IMR-90 (cell line): ENCODE results near the gene CNPY1. TPM values are rescaled to one million over a fixed set of nuclear protein-coding genes. Genes with fewer than 3 reads are reported as not detected.

ENCODE experiments used
- ATAC-seq: fragments of 200-7000 bp; cut with Tn5 transposase; 2 replicates; pipeline ENCODE4 v1.9.1; 2020; ENCODE audit warnings: low read depth, mild to moderate bottlenecking, moderate library complexity
- BruUV-seq: library from RNA; stranded (reverse); fragments of 400-500 nt; replicated peaks from 2 replicates; lab custom pipeline; 2021; lab: Mats Ljungman, UMichigan
- CTCF ChIA-PET: fragments of 300-600 bp; formaldehyde crosslinking; extraction: SDS; loops from one replicate; lab custom pipeline; 2021; ENCODE audit warnings: antibody characterized with exemption; lab: Yijun Ruan, JAX
- POLR2A ChIA-PET: fragments of 300-600 bp; sonication (Branson Sonifier 250); formaldehyde crosslinking; loops from one replicate; lab custom pipeline; 2022; ENCODE audit warnings: antibody characterized with exemption; ENCODE audit not compliant: unreplicated experiment; lab: Charles Lee
- DNase-seq: peaks from one replicate; pipeline ENCODE4 v3.0.0; 2013
- H2AFZ ChIP-seq: replicated peaks from 2 replicates; pipeline ENCODE3; 2013; ENCODE audit warnings: low read length, mild to moderate bottlenecking; ENCODE audit not compliant: poor library complexity
- H2AK5ac ChIP-seq: 2 replicates; pipeline ENCODE4 v1.6.1; 2013; ENCODE audit warnings: low read depth, low read length, inconsistent platforms
- H2AK9ac ChIP-seq: replicated peaks from 2 replicates; pipeline ENCODE3; 2013; ENCODE audit warnings: mild to moderate bottlenecking, low read depth, low read length, moderate library complexity; ENCODE audit not compliant: poor library complexity
- H2BK120ac ChIP-seq: 2 replicates; pipeline ENCODE4 v1.6.1; 2013; ENCODE audit warnings: low read depth, low read length, inconsistent platforms
- H2BK15ac ChIP-seq: 3 replicates; pipeline ENCODE4 v1.6.1; 2013; ENCODE audit warnings: low read depth, low read length, inconsistent platforms
- H2BK20ac ChIP-seq: 2 replicates; pipeline ENCODE4 v1.6.1; 2013; ENCODE audit warnings: low read depth, mild to moderate bottlenecking, inconsistent platforms, low read length, moderate library complexity
- H2BK5ac ChIP-seq: 2 replicates; pipeline ENCODE4 v1.6.1; 2013; ENCODE audit warnings: mild to moderate bottlenecking, low read depth, low read length, inconsistent platforms; ENCODE audit not compliant: poor library complexity, severe bottlenecking
- H3K14ac ChIP-seq: replicated peaks from 2 replicates; pipeline ENCODE4 v1.6.1; 2013; ENCODE audit warnings: low read depth, low read length, inconsistent platforms
- H3K18ac ChIP-seq: 2 replicates; pipeline ENCODE4 v1.6.1; 2013; ENCODE audit warnings: low read depth, low read length, control low read depth
- H3K23ac ChIP-seq: 2 replicates; pipeline ENCODE4 v1.6.1; 2013; ENCODE audit warnings: low read depth, low read length, inconsistent platforms
- H3K27ac ChIP-seq: 2 replicates; pipeline ENCODE4 v1.5.1; 2013; ENCODE audit warnings: mild to moderate bottlenecking, control low read depth, low read length; ENCODE audit not compliant: insufficient read depth
- H3K27me3 ChIP-seq: 2 replicates; pipeline ENCODE4 v1.6.1; 2013; ENCODE audit warnings: low read length; ENCODE audit not compliant: control insufficient read depth, insufficient read depth
- H3K36me3 ChIP-seq: 2 replicates; pipeline ENCODE4 v1.6.1; 2013; ENCODE audit warnings: low read length, mixed read lengths; ENCODE audit not compliant: control insufficient read depth, insufficient read depth
- H3K4ac ChIP-seq: 2 replicates; pipeline ENCODE4 v1.6.1; 2013; ENCODE audit warnings: low read depth, low read length, inconsistent platforms
- H3K4me1 ChIP-seq: 2 replicates; pipeline ENCODE4 v1.6.1; 2013; ENCODE audit warnings: low read length, mixed read lengths; ENCODE audit not compliant: control insufficient read depth, insufficient read depth
- H3K4me2 ChIP-seq: 2 replicates; pipeline ENCODE4 v1.6.1; 2013; ENCODE audit warnings: low read depth, mild to moderate bottlenecking, control low read depth, low read length, moderate library complexity
- H3K4me3 ChIP-seq: 2 replicates; pipeline ENCODE4 v1.5.1; 2013; ENCODE audit warnings: low read depth, mild to moderate bottlenecking, control low read depth, low read length, moderate library complexity; ENCODE audit not compliant: insufficient read depth
- H3K56ac ChIP-seq: 2 replicates; pipeline ENCODE4 v1.6.1; 2013; ENCODE audit warnings: low read length, inconsistent platforms; ENCODE audit not compliant: insufficient read depth; ENCODE audit errors: extremely low read depth
- H3K79me1 ChIP-seq, 2 experiments: 2 replicates each; pipeline ENCODE4 v1.6.1; 2013; ENCODE audit warnings: low read length in 2 of 2, inconsistent platforms in 1 of 2, low read depth in 1 of 2
- H3K9ac ChIP-seq: 2 replicates; pipeline ENCODE4 v1.6.1; 2013; ENCODE audit warnings: low read depth, low read length, control low read depth
- H3K9me1 ChIP-seq: 2 replicates; pipeline ENCODE4 v1.6.1; 2013; ENCODE audit warnings: low read length, inconsistent platforms; ENCODE audit not compliant: insufficient read depth
- H3K9me3 ChIP-seq: 2 replicates; pipeline ENCODE4 v1.6.1; 2013; ENCODE audit warnings: low read length; ENCODE audit not compliant: control insufficient read depth, insufficient read depth
- H4K20me1 ChIP-seq: 2 replicates; pipeline ENCODE4 v1.6.1; 2013; ENCODE audit warnings: low read length, inconsistent platforms; ENCODE audit not compliant: insufficient read depth
- H4K5ac ChIP-seq: 2 replicates; pipeline ENCODE4 v1.6.1; 2013; ENCODE audit warnings: mild to moderate bottlenecking, low read depth, low read length, control low read depth
- H4K8ac ChIP-seq, 2 experiments: 2 replicates each; pipeline ENCODE4 v1.6.1; 2013; ENCODE audit warnings: low read depth in 2 of 2, low read length in 2 of 2, control low read depth in 1 of 2, inconsistent platforms in 1 of 2
- H4K91ac ChIP-seq: 2 replicates; pipeline ENCODE4 v1.6.1; 2013; ENCODE audit warnings: low read depth, low read length, inconsistent platforms; ENCODE audit not compliant: insufficient read depth
- CEBPB ChIP-seq: IDR thresholded peaks from 2 replicates; pipeline ENCODE4 v1.6.1; 2012; ENCODE audit warnings: low read depth, low read length, improper control_type of control experiment
- MAFK ChIP-seq: IDR thresholded peaks from 2 replicates; pipeline ENCODE4 v1.6.1; 2012; ENCODE audit warnings: low read depth, low read length, improper control_type of control experiment
- MAZ ChIP-seq: IDR thresholded peaks from 2 replicates; pipeline ENCODE4 v1.6.1; 2012; ENCODE audit warnings: low read depth, mild to moderate bottlenecking, low read length, improper control_type of control experiment, moderate library complexity, borderline replicate concordance
- MXI1 ChIP-seq: IDR thresholded peaks from 2 replicates; pipeline ENCODE4 v1.6.1; 2012; ENCODE audit warnings: low read depth, mild to moderate bottlenecking, low read length, moderate library complexity, borderline replicate concordance
- POLR2A ChIP-seq: IDR thresholded peaks from 2 replicates; pipeline ENCODE4 v1.6.1; 2012; ENCODE audit warnings: mild to moderate bottlenecking, low read depth, low read length
- RAD21 ChIP-seq: IDR thresholded peaks from 2 replicates; pipeline ENCODE4 v1.6.1; 2012; ENCODE audit warnings: low read length, improper control_type of control experiment
- SMC3 ChIP-seq: fragments of 150-350 bp; IDR thresholded peaks from 2 replicates; pipeline ENCODE4 v1.6.1; 2016; ENCODE audit warnings: low read depth, mild to moderate bottlenecking, antibody characterized with exemption, low read length, moderate library complexity
- USF2 ChIP-seq: fragments of 150-350 bp; IDR thresholded peaks from 2 replicates; pipeline ENCODE4 v1.6.1; 2017; ENCODE audit warnings: mild to moderate bottlenecking, antibody characterized with exemption, low read length, low read depth
- WGBS, 2 experiments: methylation state at CpG; one replicate each; pipeline versions ENCODE4 v1.1.5 to v1.1.7; 2013; ENCODE audit warnings: missing lambda C conversion rate in 2 of 2; ENCODE audit not compliant: insufficient read length in 1 of 2; ENCODE audit errors: extremely low coverage in 2 of 2; 5-methylcytosine and 5-hydroxymethylcytosine counted together
- dilution Hi-C: fragments of 300-500 bp; cut with HindIII; formaldehyde crosslinking; loops from one replicate; pipeline ENCODE4 v1.14.3; 2018; ENCODE audit warnings: low sequenced_read_pairs; ENCODE audit not compliant: unreplicated experiment
- in situ Hi-C: fragments of 300-500 bp; cut with MboI; formaldehyde crosslinking; loops from 3 replicates; pipeline ENCODE4 v1.14.3; 2019; ENCODE audit warnings: low sequenced_read_pairs, inconsistent platforms, mixed read lengths
- intact Hi-C: fragments of 100-400 bp; cut with micrococcal nuclease; formaldehyde crosslinking; loops from 2 replicates; pipeline ENCODE4 v1.10.0; 2022
- polyA plus RNA-seq, 3 experiments: library from polyadenylated mRNA; depleted of rRNA; stranded (reverse); fragments of >200 nt; gene quantifications; 2 replicates each; pipeline ENCODE4 v1.2.3, GENCODE V29; 2012; ENCODE audit warnings: low replicate concordance in 1 of 3
- total RNA-seq: library from RNA; depleted of rRNA; stranded (reverse); fragments of >200 nt; gene quantifications from 2 replicates; pipeline ENCODE4 v1.2.3, GENCODE V29; 2012

The CNPY1 gene
- total and polyA plus RNA-seq, 2 of the 4 experiments (the other 2 are of a cell fraction) = not detected

- WGBS, 2 experiments = 71 to 100% methylated on average over 1 to 2 of the region's 8 CpGs
Measured at GRCh38 chr7:155585532-155585895, 39.2 kb upstream of the CNPY1 start.

More at GRCh38 chr7:155585532-155585895, 39.2 kb upstream of the CNPY1 start:
- Histone ChIP-seq H3K36me3 (no peaks in the 10 kb centered on the region), H2AK9ac (no peak overlapping the region), H3K23ac (no peak overlapping the region), H3K4ac (no peak overlapping the region), H4K5ac (no peak overlapping the region), H3K9ac (no peak overlapping the region), H3K9me1 (no peaks in the 10 kb centered on the region), H3K18ac (no peak overlapping the region), H3K27ac (no peak overlapping the region), H2AK5ac (no peak overlapping the region), H4K20me1 (no peaks in the 10 kb centered on the region), H2BK15ac (no peak overlapping the region), H2BK120ac (no peak overlapping the region), H2BK20ac (no peak overlapping the region), H3K27me3 (peaks cover 2% of the 10 kb centered on the region; the same call in 1 of the 2 replicates), H4K8ac (no peak overlapping the region), H3K4me2 (no peak overlapping the region), H3K79me1 (no peaks in the 10 kb centered on the region), H4K91ac (no peak overlapping the region), H2BK5ac (no peak overlapping the region), H3K14ac (no peak overlapping the region), H3K9me3 (no peaks in the 10 kb centered on the region), H3K4me1 (no peaks in the 10 kb centered on the region), H2AFZ (no peak overlapping the region), H3K4me3 (no peak overlapping the region), H3K56ac (no peak overlapping the region)
- BruUV-seq = no TSS peak
- intact Hi-C loops = no loop called here
- ChIA-PET POLR2A (no interaction called here), CTCF (interaction anchor here (1.3 kb wide), 1 partner anchor 14 kb away, joined by 8 read pairs; no protein-coding TSS in a partner anchor)
- TF ChIP-seq MAZ (no peak), RAD21 (no peak), POLR2A (no peak), CEBPB (no peak), SMC3 (no peak), MXI1 (no peak), MAFK (no peak), USF2 (no peak)
- in situ Hi-C loops = no loop called here
- ATAC-seq = no peak
- dilution Hi-C loops = no loop called here
- no peak for DNase-seq
